ENCODE data around the gene IL4R. TPM values are rescaled to one million over a fixed set of nuclear protein-coding genes. Genes with fewer than 3 reads are reported as not detected.
"Not testable (repeated sequence)": the region's sequence is repeated elsewhere in the genome, so short reads cannot be mapped to it uniquely, and the experiment has no call there.

The IL4R gene
- total and polyA plus RNA-seq, 9 donors: 11.3 to 39.5 (median 17.4) TPM

- TF ChIP-seq POLR2A (IDR thresholded peaks at IDR 0.05) (no peak), EP300 (IDR thresholded peaks at IDR 0.05) (no peak), CTCF (IDR thresholded peaks at IDR 0.05) (no peak)
- Histone ChIP-seq H3K4me1 (ENCODE audit: insufficient read depth) (peaks cover 4% of the 10 kb centered on the region), H3K9me3 (no peaks in the 10 kb centered on the region), H3K27ac (no peak overlapping the region), H3K4me3 (no peak overlapping the region), H3K36me3 (no peaks in the 10 kb centered on the region), H3K27me3 (no peaks in the 10 kb centered on the region)
- WGBS, 3 donors: 86 to 92% (median 88%) methylated on average over 5 of the region's 5 CpGs
- intact Hi-C loops (cut with DNase I): no loop called here
- DNase-seq: no peak
These were observed 15.2 kb downstream of the IL4R start for GRCh38 chr16:27328937-27329336.

- H3K4me1 ChIP-seq (ENCODE audit: insufficient read depth); H3K4me3 ChIP-seq; H3K9me3 ChIP-seq; H3K36me3 ChIP-seq; H3K27me3 ChIP-seq; intact Hi-C loops (cut with DNase I); DNase-seq: not testable (repeated sequence)
- 41 to 51% (median 48%) methylated on average over 8 of the region's 8 CpGs for WGBS, 3 donors
- peak overlapping the region; percentile 52 to 55 for H3K27ac ChIP-seq
These were observed 15.8 kb downstream of the IL4R start for GRCh38 chr16:27329376-27330079.

- Histone ChIP-seq H3K27ac (peak overlapping the region; percentile 55 to 58), H3K4me3 (no peak overlapping the region), H3K36me3 (no peaks in the 10 kb centered on the region), H3K27me3 (no peaks in the 10 kb centered on the region), H3K4me1 (ENCODE audit: insufficient read depth) (peaks cover 4% of the 10 kb centered on the region), H3K9me3 (no peaks in the 10 kb centered on the region)
- peak; percentile 37 for TF ChIP-seq POLR2A (IDR thresholded peaks at IDR 0.05)
- peak; percentile 79 for TF ChIP-seq EP300 (IDR thresholded peaks at IDR 0.05)
- no peak for TF ChIP-seq CTCF (IDR thresholded peaks at IDR 0.05)
- peak in 4 of 5 donors; percentile 55 to 86 (median 66) for DNase-seq
- intact Hi-C loops (cut with DNase I): no loop called here
- whole genome bisulfite sequencing, 3 donors: 6 to 20% (median 16%) methylated on average over 5 of the region's 5 CpGs
These were observed 16.8 kb downstream of the IL4R start for GRCh38 chr16:27330542-27330941.

GRCh38 chr16:27332105-27332504, 18.3 kb downstream of the IL4R start:
- DNase-seq: no peak
- no peak overlapping the region for H3K27ac ChIP-seq

More at GRCh38 chr16:27332105-27332504, 18.3 kb downstream of the IL4R start:
- intact Hi-C loops (cut with DNase I): no loop called here
- WGBS, 3 donors: 82 to 85% (median 83%) methylated on average over 6 of the region's 6 CpGs
- Histone ChIP-seq H3K4me1 (ENCODE audit: insufficient read depth) (peaks cover 4% of the 10 kb centered on the region), H3K27me3 (no peaks in the 10 kb centered on the region), H3K36me3 (no peaks in the 10 kb centered on the region), H3K9me3 (no peaks in the 10 kb centered on the region), H3K4me3 (no peak overlapping the region)
- no peak for TF ChIP-seq POLR2A (IDR thresholded peaks at IDR 0.05)
- TF ChIP-seq CTCF (IDR thresholded peaks at IDR 0.05): no peak
- TF ChIP-seq EP300 (IDR thresholded peaks at IDR 0.05): no peak
